AG04450 (cell line): ENCODE data around the gene BZW2. TPM values are rescaled to one million over a fixed set of nuclear protein-coding genes. Genes with fewer than 3 reads are reported as not detected.
A peak's percentile ranks its signal among the peaks of the same experiment; 100 is the strongest.

Experiments
- CTCF ChIA-PET: fragments of 300-600, 350-600 bp; formaldehyde crosslinking; extraction: SDS; loops from one replicate; lab custom pipeline; 2022; ENCODE audit warnings: antibody characterized with exemption, inconsistent platforms; lab: Charles Lee
- POLR2A ChIA-PET: fragments of 350-600 bp; formaldehyde crosslinking; extraction: SDS; loops from one replicate; lab custom pipeline; 2021; ENCODE audit warnings: antibody characterized with exemption, inconsistent platforms; lab: Yijun Ruan, JAX
- DNase-seq: peaks from one replicate; pipeline ENCODE4 v3.0.0-alpha.2; 2011; ENCODE audit warnings: low read depth, low spot score
- H3K27ac ChIP-seq: one replicate; pipeline ENCODE4 v1.5.1; 2012; ENCODE audit warnings: low read depth, low read length, control low read depth
- H3K27me3 ChIP-seq: one replicate; pipeline ENCODE4 v1.6.0; 2012; ENCODE audit warnings: low read length; ENCODE audit not compliant: control insufficient read depth, insufficient read depth
- H3K4me3 ChIP-seq: 2 replicates; pipeline ENCODE4 v1.5.1; 2011; ENCODE audit warnings: mild to moderate bottlenecking, low read depth, low read length, control low read depth
- H3K9me3 ChIP-seq: 2 replicates; pipeline ENCODE4 v1.5.1; 2012; ENCODE audit warnings: low read length; ENCODE audit not compliant: control insufficient read depth, insufficient read depth
- polyA plus RNA-seq: library from polyadenylated mRNA; depleted of rRNA; stranded (reverse); fragments of >200 nt; gene quantifications from 2 replicates; pipeline ENCODE4 v1.2.3, GENCODE V29; 2011; rRNA removed
- TF ChIP-seq, protein P1 (sequence below): IDR thresholded peaks from 2 replicates; pipeline ENCODE4 v1.5.1; 2011; ENCODE audit warnings: low read depth, low read length, control low read depth, inconsistent platforms

BZW2 gene
- polyA plus RNA-seq, 1 experiment, result 84.4 TPM

DNA sequence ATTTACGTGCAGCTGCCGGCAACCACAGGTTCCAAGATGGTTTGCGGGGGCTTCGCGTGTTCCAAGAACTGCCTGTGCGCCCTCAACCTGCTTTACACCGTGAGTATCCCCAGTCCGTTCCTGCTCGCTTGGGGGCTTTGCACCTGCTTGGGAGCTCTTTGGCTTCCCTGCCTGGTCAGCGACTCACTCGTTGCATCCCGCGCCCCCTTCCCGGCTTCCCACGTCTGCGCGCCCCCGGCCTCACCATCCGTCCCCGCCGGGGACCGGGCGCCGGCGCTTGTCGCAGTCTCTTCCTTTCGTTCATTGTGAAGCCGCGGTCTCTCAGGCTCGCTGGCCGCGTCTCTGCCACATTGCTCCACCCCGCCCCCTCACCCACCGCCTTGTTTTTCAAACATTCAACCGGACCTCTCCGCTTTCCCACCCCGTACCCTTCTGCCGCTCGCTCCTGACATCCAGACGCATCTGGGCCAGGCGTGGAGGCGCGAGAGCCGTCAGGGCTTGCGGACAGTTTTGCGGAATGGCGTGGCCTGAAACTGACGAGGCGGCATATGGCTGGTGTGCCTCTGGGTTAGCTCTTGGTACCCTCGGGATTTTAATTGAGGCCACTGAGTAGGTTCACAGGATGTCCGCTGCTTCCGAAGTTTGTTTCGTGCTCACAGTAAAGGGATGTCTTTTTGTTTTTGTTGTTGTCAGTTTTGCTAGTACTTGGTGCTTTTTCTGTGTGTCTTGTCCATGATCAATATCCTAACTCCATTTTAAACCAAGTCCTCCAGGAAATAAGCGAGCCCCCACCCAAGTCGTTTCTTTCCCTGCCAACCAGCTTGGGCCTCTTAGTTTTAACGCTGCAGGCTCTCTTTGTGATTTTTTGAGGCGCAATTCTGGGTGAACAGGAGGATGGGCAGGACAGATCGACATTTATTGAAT, 108.2 kb downstream of the BZW2 start:
- ChIA-PET POLR2A (no interaction called here), CTCF (interaction anchor here (1.4 kb wide), 1 partner anchor 14 kb away, joined by 5 read pairs; no protein-coding TSS in a partner anchor)
- no peak for DNase-seq
- TF ChIP-seq, protein P1, sequence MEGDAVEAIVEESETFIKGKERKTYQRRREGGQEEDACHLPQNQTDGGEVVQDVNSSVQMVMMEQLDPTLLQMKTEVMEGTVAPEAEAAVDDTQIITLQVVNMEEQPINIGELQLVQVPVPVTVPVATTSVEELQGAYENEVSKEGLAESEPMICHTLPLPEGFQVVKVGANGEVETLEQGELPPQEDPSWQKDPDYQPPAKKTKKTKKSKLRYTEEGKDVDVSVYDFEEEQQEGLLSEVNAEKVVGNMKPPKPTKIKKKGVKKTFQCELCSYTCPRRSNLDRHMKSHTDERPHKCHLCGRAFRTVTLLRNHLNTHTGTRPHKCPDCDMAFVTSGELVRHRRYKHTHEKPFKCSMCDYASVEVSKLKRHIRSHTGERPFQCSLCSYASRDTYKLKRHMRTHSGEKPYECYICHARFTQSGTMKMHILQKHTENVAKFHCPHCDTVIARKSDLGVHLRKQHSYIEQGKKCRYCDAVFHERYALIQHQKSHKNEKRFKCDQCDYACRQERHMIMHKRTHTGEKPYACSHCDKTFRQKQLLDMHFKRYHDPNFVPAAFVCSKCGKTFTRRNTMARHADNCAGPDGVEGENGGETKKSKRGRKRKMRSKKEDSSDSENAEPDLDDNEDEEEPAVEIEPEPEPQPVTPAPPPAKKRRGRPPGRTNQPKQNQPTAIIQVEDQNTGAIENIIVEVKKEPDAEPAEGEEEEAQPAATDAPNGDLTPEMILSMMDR, result no peak
- Histone ChIP-seq H3K9me3 (no peaks in the 10 kb centered on the region; the same call in 1 of the 2 replicates), H3K4me3 (peak overlapping the region; percentile 67), H3K27me3 (no peaks in the 10 kb centered on the region), H3K27ac (no peak overlapping the region)

DNA sequence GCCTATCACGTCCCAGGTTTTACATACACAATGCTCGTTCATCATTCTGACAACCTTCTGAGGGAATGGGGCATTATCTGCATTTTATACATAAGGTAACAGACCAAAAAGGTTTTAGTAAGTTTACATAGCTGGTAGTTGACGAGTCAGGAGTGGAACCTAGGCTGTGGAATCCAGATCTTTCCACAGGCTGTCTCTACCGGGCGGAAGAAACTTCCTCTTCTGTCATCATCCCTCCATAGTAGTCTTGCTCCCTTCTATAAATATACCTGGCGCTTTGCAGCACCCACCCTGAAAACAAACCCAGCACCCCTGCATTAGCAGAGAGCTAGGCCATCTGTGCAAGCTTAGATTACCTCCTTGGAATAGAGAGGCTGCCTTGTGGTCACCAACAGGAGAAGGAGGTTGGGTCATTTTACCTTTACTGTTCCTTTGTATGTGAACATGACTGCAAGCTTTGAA, 108.9 kb downstream of the BZW2 start:
- H3K4me3 ChIP-seq, result peak overlapping the region; percentile 67

DNA sequence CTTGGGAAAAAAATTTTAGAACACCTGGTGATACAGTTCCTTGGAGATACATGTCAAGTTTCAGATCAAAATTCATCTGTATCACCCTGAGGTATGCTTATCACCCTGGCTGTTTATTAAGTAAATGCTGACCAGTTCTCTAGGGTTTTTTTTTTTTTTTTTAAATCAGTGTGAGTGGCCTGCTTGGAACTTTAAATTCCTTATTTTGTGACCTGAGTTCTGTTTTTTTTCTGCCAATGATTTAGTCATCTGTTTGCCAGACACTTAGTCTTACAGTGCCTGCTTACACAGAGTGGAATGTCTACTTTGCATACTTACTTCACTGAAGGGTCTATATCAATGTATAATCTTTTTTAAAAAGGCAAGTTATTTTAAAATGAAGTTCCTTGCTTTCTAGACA, 109.4 kb downstream of the BZW2 start:
- POLR2A ChIA-PET, result no interaction called here

More for the DNA sequence above, 108.9 kb downstream of the BZW2 start:
- TF ChIP-seq, protein P1, result no peak
- POLR2A ChIA-PET, result no interaction called here
- Histone ChIP-seq H3K27me3 (no peaks in the 10 kb centered on the region), H3K9me3 (no peaks in the 10 kb centered on the region; the same call in 1 of the 2 replicates), H3K27ac (no peak overlapping the region)
- DNase-seq, result no peak
- CTCF ChIA-PET, result interaction anchor here (1.4 kb wide), 1 partner anchor 15 kb away, joined by 5 read pairs; no protein-coding TSS in a partner anchor

More for the DNA sequence above, 109.4 kb downstream of the BZW2 start:
- no peak overlapping the region for H3K27ac ChIP-seq
- H3K27me3 ChIP-seq, result no peaks in the 10 kb centered on the region
- CTCF ChIA-PET, result no interaction called here
- no peak for DNase-seq
- TF ChIP-seq, protein P1, result no peak
- H3K9me3 ChIP-seq, result no peaks in the 10 kb centered on the region; the same call in 1 of the 2 replicates
- H3K4me3 ChIP-seq, result no peak overlapping the region

Other genes with a start within 250 kb of the BZW2 start
- 0.92 and 1.1 TPM in 2 replicates for gene CRPPA, start 224.6 kb upstream of the BZW2 start, polyA plus RNA-seq
- gene SOSTDC1, start 180.4 kb upstream of the BZW2 start, polyA plus RNA-seq, result 0.11 and 0.14 TPM in 2 replicates
- gene LRRC72, start 119.4 kb upstream of the BZW2 start, polyA plus RNA-seq, result not detected in 2 replicates
- 25.0 and 31.8 TPM in 2 replicates for gene ANKMY2, start 427 bp upstream of the BZW2 start, polyA plus RNA-seq
- 7.0 and 10.1 TPM in 2 replicates for gene TSPAN13, start 107.6 kb downstream of the BZW2 start, polyA plus RNA-seq
- gene AGR2, start 158.8 kb downstream of the BZW2 start, polyA plus RNA-seq, result 0.17 and 0.60 TPM in 2 replicates
- not detected in 2 replicates for gene AGR3, start 235.8 kb downstream of the BZW2 start, polyA plus RNA-seq